Prostate gland (tissue), 2 donors: ENCODE data around the gene PTX4.

Source experiments
- CTCF ChIP-seq, 4 experiments: fragments of 200-600 bp in 2 of 4; fragments of 450-650 bp in 2 of 4; sonication (generic) in 2 of 4; IDR thresholded peaks; 1 replicate in 3 of 4; 2 replicates in 1 of 4; pipeline ENCODE4 v1.5.1; 2016 to 2019; ENCODE audit warnings: antibody characterized with exemption in 4 of 4, mild to moderate bottlenecking in 2 of 4, moderate library complexity in 2 of 4
- POLR2AphosphoS5 ChIP-seq: sonication (generic); formaldehyde crosslinking; IDR thresholded peaks from one replicate; pipeline ENCODE4 v1.6.1; 2017; ENCODE audit warnings: antibody characterized with exemption

GRCh38 chr16:1536601-1537000 lies 47.9 kb upstream of the PTX4 start:
- TF ChIP-seq CTCF (IDR thresholded peaks at IDR 0.05) (no peak), POLR2AphosphoS5 (no peak)
